H9 (cell line): ENCODE measurements around the gene SERTAD1. TPM values are rescaled to one million over a fixed set of nuclear protein-coding genes. Genes with fewer than 3 reads are reported as not detected.
A peak's percentile ranks its signal among the peaks of the same experiment; 100 is the strongest.

Experiments
- DNase-seq: peaks from one replicate; pipeline ENCODE4 v3.0.0-alpha.2; 2017
- H2AFZ ChIP-seq: one replicate; pipeline ENCODE4 v1.6.1; 2013; ENCODE audit warnings: mild to moderate bottlenecking, low read length, control low read depth, moderate library complexity
- H2AK5ac ChIP-seq: 2 replicates; pipeline ENCODE4 v1.6.1; 2013; ENCODE audit warnings: low read length, control low read depth, mixed read lengths; ENCODE audit not compliant: insufficient read length
- H2BK120ac ChIP-seq: one replicate; pipeline ENCODE4 v1.6.1; 2013; ENCODE audit warnings: low read depth, mild to moderate bottlenecking, low read length, control low read depth, inconsistent platforms; ENCODE audit not compliant: poor library complexity, severe bottlenecking
- H2BK12ac ChIP-seq: 2 replicates; pipeline ENCODE4 v1.6.1; 2013; ENCODE audit warnings: low read length, control low read depth, mixed read lengths, low read depth; ENCODE audit not compliant: insufficient read length
- H2BK15ac ChIP-seq: 2 replicates; pipeline ENCODE4 v1.6.1; 2013; ENCODE audit warnings: low read depth, low read length, control low read depth
- H2BK20ac ChIP-seq: one replicate; pipeline ENCODE4 v1.6.1; 2013; ENCODE audit warnings: low read depth, mild to moderate bottlenecking, low read length, control low read depth, inconsistent platforms; ENCODE audit not compliant: poor library complexity, severe bottlenecking
- H2BK5ac ChIP-seq: 2 replicates; pipeline ENCODE4 v1.6.1; 2013; ENCODE audit warnings: low read length, control low read depth, mixed read lengths; ENCODE audit not compliant: insufficient read length
- H3K14ac ChIP-seq: 2 replicates; pipeline ENCODE4 v1.6.1; 2013; ENCODE audit warnings: low read length, control low read depth; ENCODE audit not compliant: insufficient read depth
- H3K18ac ChIP-seq: 2 replicates; pipeline ENCODE4 v1.6.1; 2013; ENCODE audit warnings: low read depth, mild to moderate bottlenecking, mixed read lengths, low read length, control low read depth; ENCODE audit not compliant: insufficient read length
- H3K23ac ChIP-seq: 2 replicates; pipeline ENCODE4 v1.6.1; 2013; ENCODE audit warnings: low read length, control low read depth, mixed read lengths, low read depth; ENCODE audit not compliant: insufficient read length
- H3K23me2 ChIP-seq: 2 replicates; pipeline ENCODE4 v1.6.1; 2013; ENCODE audit warnings: low read depth, mild to moderate bottlenecking, mixed read lengths, low read length, control low read depth; ENCODE audit not compliant: insufficient read length, poor library complexity, severe bottlenecking
- H3K27ac ChIP-seq: 2 replicates; pipeline ENCODE4 v1.5.1; 2013; ENCODE audit warnings: low read length, control low read depth, mixed read lengths, low read depth; ENCODE audit not compliant: insufficient read length
- H3K27me3 ChIP-seq: 2 replicates; pipeline ENCODE4 v1.6.1; 2013; ENCODE audit warnings: low read length, control low read depth, inconsistent platforms; ENCODE audit not compliant: insufficient read depth
- H3K4ac ChIP-seq: 2 replicates; pipeline ENCODE4 v1.6.1; 2013; ENCODE audit warnings: low read depth, mild to moderate bottlenecking, control low read depth, inconsistent platforms, low read length, moderate library complexity
- H3K4me1 ChIP-seq: 2 replicates; pipeline ENCODE4 v1.6.1; 2013; ENCODE audit warnings: low read length, control low read depth, inconsistent platforms; ENCODE audit not compliant: insufficient read depth
- H3K4me2 ChIP-seq: 2 replicates; pipeline ENCODE4 v1.6.1; 2013; ENCODE audit warnings: low read length, control low read depth, mixed read lengths; ENCODE audit not compliant: insufficient read length, insufficient read depth
- H3K56ac ChIP-seq: 2 replicates; pipeline ENCODE4 v1.6.1; 2013; ENCODE audit warnings: low read depth, mild to moderate bottlenecking, mixed read lengths, low read length, control low read depth; ENCODE audit not compliant: insufficient read length
- H3K79me1 ChIP-seq: 2 replicates; pipeline ENCODE4 v1.6.1; 2013; ENCODE audit warnings: low read depth, mild to moderate bottlenecking, moderate library complexity, low read length, control low read depth, inconsistent platforms; ENCODE audit not compliant: insufficient read depth, poor library complexity, severe bottlenecking
- H3K79me2 ChIP-seq: 2 replicates; pipeline ENCODE4 v1.6.1; 2013; ENCODE audit warnings: low read length, control low read depth, inconsistent platforms; ENCODE audit not compliant: insufficient read depth
- H3K9ac ChIP-seq: 2 replicates; pipeline ENCODE4 v1.6.1; 2013; ENCODE audit warnings: low read length, control low read depth, mixed read lengths; ENCODE audit not compliant: insufficient read length; ENCODE audit errors: extremely low read depth
- H3K9me3 ChIP-seq: one replicate; pipeline ENCODE4 v1.6.1; 2013; ENCODE audit warnings: low read depth, low read length, inconsistent platforms; ENCODE audit not compliant: control insufficient read depth
- H3T11ph ChIP-seq: one replicate; pipeline ENCODE4 v1.6.1; 2013; ENCODE audit warnings: mild to moderate bottlenecking, low read length, control low read depth, inconsistent platforms
- H4K20me1 ChIP-seq: one replicate; pipeline ENCODE4 v1.6.1; 2013; ENCODE audit not compliant: control insufficient read depth, insufficient read length, insufficient read depth
- H4K5ac ChIP-seq: 2 replicates; pipeline ENCODE4 v1.6.1; 2013; ENCODE audit warnings: low read depth, mild to moderate bottlenecking, mixed read lengths, low read length, control low read depth; ENCODE audit not compliant: insufficient read length
- H4K8ac ChIP-seq: replicated peaks from 2 replicates; pipeline ENCODE4 v1.6.1; 2013; ENCODE audit warnings: low read length, control low read depth, mixed read lengths, low read depth; ENCODE audit not compliant: insufficient read length
- H4K91ac ChIP-seq: 2 replicates; pipeline ENCODE4 v1.6.1; 2013; ENCODE audit warnings: low read depth, mild to moderate bottlenecking, moderate library complexity, mixed read lengths, low read length, control low read depth; ENCODE audit not compliant: insufficient read length
- H3K27ac Mint-ChIP-seq, 3 experiments: 2 replicates in 2 of 3; 3 replicates in 1 of 3; pipeline ENCODE4 v1.8.0; 2020 to 2021; ENCODE audit warnings: mixed read lengths in 3 of 3, mild to moderate bottlenecking in 1 of 3, moderate library complexity in 1 of 3
- H3K27me3 Mint-ChIP-seq: 2 replicates; pipeline ENCODE4 v1.8.0; 2021; ENCODE audit warnings: low read depth, mild to moderate bottlenecking, moderate library complexity, mixed read lengths
- H3K36me3 Mint-ChIP-seq, 3 experiments: 2 replicates in 2 of 3; 3 replicates in 1 of 3; pipeline ENCODE4 v1.8.0; 2020 to 2021; ENCODE audit warnings: low read depth in 3 of 3, mixed read lengths in 3 of 3; ENCODE audit not compliant: insufficient read depth in 1 of 3
- H3K4me1 Mint-ChIP-seq, 2 experiments: 2 replicates each; pipeline ENCODE4 v1.8.0; 2020; ENCODE audit warnings: mixed read lengths in 2 of 2
- H3K4me3 Mint-ChIP-seq, 2 experiments: 2 replicates in 1 of 2; 3 replicates in 1 of 2; pipeline ENCODE4 v1.8.0; 2020 to 2021; ENCODE audit warnings: mild to moderate bottlenecking in 2 of 2, mixed read lengths in 2 of 2, moderate library complexity in 1 of 2
- H3K9me3 Mint-ChIP-seq, 2 experiments: 2 replicates in 1 of 2; 3 replicates in 1 of 2; pipeline ENCODE4 v1.8.0; 2020; ENCODE audit warnings: mild to moderate bottlenecking in 2 of 2, mixed read lengths in 2 of 2, moderate library complexity in 1 of 2
- CTCF ChIP-seq: fragments of 200-600 bp; sonication (generic); conservative IDR thresholded peaks from 3 replicates; pipeline ENCODE4 v1.8.0; 2021; ENCODE audit warnings: antibody characterized with exemption, mild to moderate bottlenecking
- WGBS: extraction: QIAGEN DNeasy Blood & Tissue Kit; methylation state at CpG from one replicate; pipeline ENCODE4 v1.1.7; 2013; ENCODE audit warnings: missing lambda C conversion rate, low lambda C conversion rate, mixed read lengths; ENCODE audit not compliant: insufficient read length; ENCODE audit errors: extremely low coverage; 5-methylcytosine and 5-hydroxymethylcytosine counted together
- total RNA-seq: library from RNA; stranded (reverse); gene quantifications from 2 replicates; pipeline ENCODE4 v1.2.1, GENCODE V29; 2021

Gene SERTAD1
- total RNA-seq, 1 experiment from 2014 or later = 7.9 TPM

- Mint-ChIP-seq H3K9me3 (no peaks in the 10 kb centered on the region; a peak in 1 of 5 replicates), H3K4me1 (peaks cover 18 to 26% of the 10 kb centered on the region in 2 experiments), H3K4me3 (peak overlapping the region; percentile 73 to 93), H3K36me3 (no peaks in the 10 kb centered on the region; a peak in 1 of 7 replicates), H3K27ac (peak overlapping the region; percentile 64 to 97 (median 82); a peak in 6 of 7 replicates), H3K27me3 (peaks cover 12% of the 10 kb centered on the region)
- H3K9me3 ChIP-seq = no peaks in the 10 kb centered on the region
- no peak overlapping the region for H2BK12ac ChIP-seq
- no peak for TF ChIP-seq CTCF
- H3K4me1 ChIP-seq = no peaks in the 10 kb centered on the region; the same call in 1 of the 2 replicates
- peak overlapping the region; percentile 84 for H3K18ac ChIP-seq
- H3K56ac ChIP-seq = no peak overlapping the region
- 0 out of 2 replicates have a peak overlapping the region, but pooled peaks have one; percentile 72 for H3K14ac ChIP-seq
- no peaks in the 10 kb centered on the region for H3K27me3 ChIP-seq
- no peak overlapping the region for H3K4ac ChIP-seq
- H2BK20ac ChIP-seq = no peak overlapping the region
- peak overlapping the region; percentile 77 for H3K4me2 ChIP-seq
- no CpG with 5 or more reads among the region's 41 CpGs for WGBS
- H3K23me2 ChIP-seq = peaks cover 13% of the 10 kb centered on the region
- peak; percentile 98 for DNase-seq
- no peak overlapping the region for H2BK5ac ChIP-seq
- no peak overlapping the region for H2AK5ac ChIP-seq
- no peak overlapping the region for H3K23ac ChIP-seq
- peak overlapping the region; percentile 46 for H3K9ac ChIP-seq
- no peak overlapping the region for H3T11ph ChIP-seq
- H3K27ac ChIP-seq = no peak overlapping the region
- H2AFZ ChIP-seq = no peak overlapping the region
- no peak overlapping the region for H2BK15ac ChIP-seq
- no peaks in the 10 kb centered on the region for H4K20me1 ChIP-seq
- no peaks in the 10 kb centered on the region for H3K79me2 ChIP-seq
- H4K5ac ChIP-seq = no peak overlapping the region
- H4K91ac ChIP-seq = no peak overlapping the region
- no peaks in the 10 kb centered on the region for H3K79me1 ChIP-seq
- no peak overlapping the region for H2BK120ac ChIP-seq
- no peak overlapping the region for H4K8ac ChIP-seq
Observed at GRCh38 chr19:40403262-40403984, 22.4 kb downstream of the SERTAD1 start.
